Measurements from ENCODE around the gene CCT8. TPM values are rescaled to one million over a fixed set of nuclear protein-coding genes. Genes with fewer than 3 reads are reported as not detected.
A peak's percentile ranks its signal among the peaks of the same experiment; 100 is the strongest.

The CCT8 gene
- total and polyA plus RNA-seq, 10 of the 15 experiments (the other 5 are each of a cell fraction or from before 2014, with no cell fraction given) = 321 to 696 (median 471) TPM

DNA sequence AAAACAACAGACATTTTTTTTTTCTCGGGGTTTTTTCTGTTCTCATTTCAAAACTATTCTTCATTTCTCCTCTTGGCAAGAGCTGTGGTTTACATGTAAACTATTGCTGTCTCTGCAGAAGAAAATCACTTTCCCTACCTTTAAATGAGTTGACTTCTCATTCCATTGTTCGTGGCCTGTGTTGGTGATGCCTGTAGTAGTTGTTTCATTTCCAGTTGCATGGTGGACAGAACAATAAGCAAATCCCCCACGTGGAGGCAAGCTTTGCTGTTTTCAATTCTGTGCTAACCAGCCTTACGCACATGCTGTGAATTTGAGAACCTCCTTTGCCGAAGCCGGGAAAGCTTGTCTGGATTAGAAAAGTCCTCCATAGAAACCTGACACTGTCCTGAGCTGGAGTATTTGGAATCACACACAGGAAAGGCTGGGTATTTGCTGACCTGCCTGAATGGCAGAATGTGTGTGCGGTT lies 30.8 kb upstream of the CCT8 start (continued):
- TF ChIP-seq, protein P1, sequence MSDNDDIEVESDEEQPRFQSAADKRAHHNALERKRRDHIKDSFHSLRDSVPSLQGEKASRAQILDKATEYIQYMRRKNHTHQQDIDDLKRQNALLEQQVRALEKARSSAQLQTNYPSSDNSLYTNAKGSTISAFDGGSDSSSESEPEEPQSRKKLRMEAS (IDR thresholded peaks at IDR 0.05; ENCODE audit: low read depth, low read length) = no peak
- TF ChIP-seq GATAD2B (conservative IDR thresholded peaks at IDR 0.05; ENCODE audit: low read depth) = no peak
- TF ChIP-seq, protein P2, sequence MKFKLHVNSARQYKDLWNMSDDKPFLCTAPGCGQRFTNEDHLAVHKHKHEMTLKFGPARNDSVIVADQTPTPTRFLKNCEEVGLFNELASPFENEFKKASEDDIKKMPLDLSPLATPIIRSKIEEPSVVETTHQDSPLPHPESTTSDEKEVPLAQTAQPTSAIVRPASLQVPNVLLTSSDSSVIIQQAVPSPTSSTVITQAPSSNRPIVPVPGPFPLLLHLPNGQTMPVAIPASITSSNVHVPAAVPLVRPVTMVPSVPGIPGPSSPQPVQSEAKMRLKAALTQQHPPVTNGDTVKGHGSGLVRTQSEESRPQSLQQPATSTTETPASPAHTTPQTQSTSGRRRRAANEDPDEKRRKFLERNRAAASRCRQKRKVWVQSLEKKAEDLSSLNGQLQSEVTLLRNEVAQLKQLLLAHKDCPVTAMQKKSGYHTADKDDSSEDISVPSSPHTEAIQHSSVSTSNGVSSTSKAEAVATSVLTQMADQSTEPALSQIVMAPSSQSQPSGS (IDR thresholded peaks at IDR 0.05; ENCODE audit: low read length) = peak; percentile 39; the same call in 1 of the 2 replicates
- TF ChIP-seq EGR1 (IDR thresholded peaks at IDR 0.05; ENCODE audit: borderline replicate concordance in 1 of 2, low read depth in 2 of 2, low read length in 2 of 2) = no peak
- TF ChIP-seq SREBF1 (IDR thresholded peaks at IDR 0.05; ENCODE audit: low read length) = no peak
- TF ChIP-seq NR2C1 (IDR thresholded peaks at IDR 0.05) = no peak
- TF ChIP-seq, protein P3, sequence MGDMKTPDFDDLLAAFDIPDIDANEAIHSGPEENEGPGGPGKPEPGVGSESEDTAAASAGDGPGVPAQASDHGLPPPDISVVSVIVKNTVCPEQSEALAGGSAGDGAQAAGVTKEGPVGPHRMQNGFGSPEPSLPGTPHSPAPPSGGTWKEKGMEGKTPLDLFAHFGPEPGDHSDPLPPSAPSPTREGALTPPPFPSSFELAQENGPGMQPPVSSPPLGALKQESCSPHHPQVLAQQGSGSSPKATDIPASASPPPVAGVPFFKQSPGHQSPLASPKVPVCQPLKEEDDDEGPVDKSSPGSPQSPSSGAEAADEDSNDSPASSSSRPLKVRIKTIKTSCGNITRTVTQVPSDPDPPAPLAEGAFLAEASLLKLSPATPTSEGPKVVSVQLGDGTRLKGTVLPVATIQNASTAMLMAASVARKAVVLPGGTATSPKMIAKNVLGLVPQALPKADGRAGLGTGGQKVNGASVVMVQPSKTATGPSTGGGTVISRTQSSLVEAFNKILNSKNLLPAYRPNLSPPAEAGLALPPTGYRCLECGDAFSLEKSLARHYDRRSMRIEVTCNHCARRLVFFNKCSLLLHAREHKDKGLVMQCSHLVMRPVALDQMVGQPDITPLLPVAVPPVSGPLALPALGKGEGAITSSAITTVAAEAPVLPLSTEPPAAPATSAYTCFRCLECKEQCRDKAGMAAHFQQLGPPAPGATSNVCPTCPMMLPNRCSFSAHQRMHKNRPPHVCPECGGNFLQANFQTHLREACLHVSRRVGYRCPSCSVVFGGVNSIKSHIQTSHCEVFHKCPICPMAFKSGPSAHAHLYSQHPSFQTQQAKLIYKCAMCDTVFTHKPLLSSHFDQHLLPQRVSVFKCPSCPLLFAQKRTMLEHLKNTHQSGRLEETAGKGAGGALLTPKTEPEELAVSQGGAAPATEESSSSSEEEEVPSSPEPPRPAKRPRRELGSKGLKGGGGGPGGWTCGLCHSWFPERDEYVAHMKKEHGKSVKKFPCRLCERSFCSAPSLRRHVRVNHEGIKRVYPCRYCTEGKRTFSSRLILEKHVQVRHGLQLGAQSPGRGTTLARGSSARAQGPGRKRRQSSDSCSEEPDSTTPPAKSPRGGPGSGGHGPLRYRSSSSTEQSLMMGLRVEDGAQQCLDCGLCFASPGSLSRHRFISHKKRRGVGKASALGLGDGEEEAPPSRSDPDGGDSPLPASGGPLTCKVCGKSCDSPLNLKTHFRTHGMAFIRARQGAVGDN (IDR thresholded peaks at IDR 0.05) = peak; percentile 85; the same call in 1 of the 2 replicates
- no peak for TF ChIP-seq ZNF217 (IDR thresholded peaks at IDR 0.05)
- TF ChIP-seq, protein P4, sequence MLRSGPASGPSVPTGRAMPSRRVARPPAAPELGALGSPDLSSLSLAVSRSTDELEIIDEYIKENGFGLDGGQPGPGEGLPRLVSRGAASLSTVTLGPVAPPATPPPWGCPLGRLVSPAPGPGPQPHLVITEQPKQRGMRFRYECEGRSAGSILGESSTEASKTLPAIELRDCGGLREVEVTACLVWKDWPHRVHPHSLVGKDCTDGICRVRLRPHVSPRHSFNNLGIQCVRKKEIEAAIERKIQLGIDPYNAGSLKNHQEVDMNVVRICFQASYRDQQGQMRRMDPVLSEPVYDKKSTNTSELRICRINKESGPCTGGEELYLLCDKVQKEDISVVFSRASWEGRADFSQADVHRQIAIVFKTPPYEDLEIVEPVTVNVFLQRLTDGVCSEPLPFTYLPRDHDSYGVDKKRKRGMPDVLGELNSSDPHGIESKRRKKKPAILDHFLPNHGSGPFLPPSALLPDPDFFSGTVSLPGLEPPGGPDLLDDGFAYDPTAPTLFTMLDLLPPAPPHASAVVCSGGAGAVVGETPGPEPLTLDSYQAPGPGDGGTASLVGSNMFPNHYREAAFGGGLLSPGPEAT (IDR thresholded peaks at IDR 0.05; ENCODE audit: low read depth) = no peak
- TF ChIP-seq IKZF1 (conservative IDR thresholded peaks at IDR 0.05) = 0 out of 2 replicates have a peak, but pooled peaks have one; percentile 19
- TF ChIP-seq ZNF24 (IDR thresholded peaks at IDR 0.05) = no peak
- TF ChIP-seq FOXK2 (IDR thresholded peaks at IDR 0.05) = no peak
- TF ChIP-seq, protein P5, sequence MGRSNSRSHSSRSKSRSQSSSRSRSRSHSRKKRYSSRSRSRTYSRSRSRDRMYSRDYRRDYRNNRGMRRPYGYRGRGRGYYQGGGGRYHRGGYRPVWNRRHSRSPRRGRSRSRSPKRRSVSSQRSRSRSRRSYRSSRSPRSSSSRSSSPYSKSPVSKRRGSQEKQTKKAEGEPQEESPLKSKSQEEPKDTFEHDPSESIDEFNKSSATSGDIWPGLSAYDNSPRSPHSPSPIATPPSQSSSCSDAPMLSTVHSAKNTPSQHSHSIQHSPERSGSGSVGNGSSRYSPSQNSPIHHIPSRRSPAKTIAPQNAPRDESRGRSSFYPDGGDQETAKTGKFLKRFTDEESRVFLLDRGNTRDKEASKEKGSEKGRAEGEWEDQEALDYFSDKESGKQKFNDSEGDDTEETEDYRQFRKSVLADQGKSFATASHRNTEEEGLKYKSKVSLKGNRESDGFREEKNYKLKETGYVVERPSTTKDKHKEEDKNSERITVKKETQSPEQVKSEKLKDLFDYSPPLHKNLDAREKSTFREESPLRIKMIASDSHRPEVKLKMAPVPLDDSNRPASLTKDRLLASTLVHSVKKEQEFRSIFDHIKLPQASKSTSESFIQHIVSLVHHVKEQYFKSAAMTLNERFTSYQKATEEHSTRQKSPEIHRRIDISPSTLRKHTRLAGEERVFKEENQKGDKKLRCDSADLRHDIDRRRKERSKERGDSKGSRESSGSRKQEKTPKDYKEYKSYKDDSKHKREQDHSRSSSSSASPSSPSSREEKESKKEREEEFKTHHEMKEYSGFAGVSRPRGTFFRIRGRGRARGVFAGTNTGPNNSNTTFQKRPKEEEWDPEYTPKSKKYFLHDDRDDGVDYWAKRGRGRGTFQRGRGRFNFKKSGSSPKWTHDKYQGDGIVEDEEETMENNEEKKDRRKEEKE (IDR thresholded peaks at IDR 0.05) = no peak
